Stimulated activated CD8-positive, alpha-beta memory T cell treated with anti-CD3 and anti-CD28 coated beads, Interleukin-15, amount 100 ng/mL, for 4 hours (primary cell): ENCODE results near the gene SAMD7.

Source experiments
- DNase-seq, 2 donors: peaks; one replicate each; pipeline ENCODE4 v3.0.0-alpha.2; 2020; ENCODE audit warnings: low read depth in 2 of 2

Gene SAMD7

DNA sequence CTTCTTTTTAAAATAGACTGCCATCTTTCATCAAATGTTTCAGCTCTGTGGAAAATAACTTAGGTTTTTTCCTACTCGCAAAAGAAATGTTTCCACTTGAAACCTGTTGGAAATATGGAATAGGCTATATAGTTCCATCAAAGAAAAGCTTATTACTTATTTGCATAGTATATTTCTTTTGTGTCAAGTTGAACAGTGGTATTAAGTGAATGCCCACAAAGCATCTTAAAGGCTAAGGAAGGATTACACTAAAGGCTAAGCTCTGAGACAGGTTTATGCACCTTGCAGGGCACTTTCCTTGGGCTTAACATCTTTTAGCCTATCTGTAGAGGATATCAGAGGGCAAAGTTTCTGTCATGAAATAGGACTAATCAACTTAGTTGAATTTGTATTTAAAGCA is at the start of gene SAMD7:
Gene SAMD7 (plus strand): TSS at position 301 of the 400 bp plus-strand sequence. CDS start 7,927 bp downstream, outside the sequence.
- no peak for DNase-seq

DNA sequence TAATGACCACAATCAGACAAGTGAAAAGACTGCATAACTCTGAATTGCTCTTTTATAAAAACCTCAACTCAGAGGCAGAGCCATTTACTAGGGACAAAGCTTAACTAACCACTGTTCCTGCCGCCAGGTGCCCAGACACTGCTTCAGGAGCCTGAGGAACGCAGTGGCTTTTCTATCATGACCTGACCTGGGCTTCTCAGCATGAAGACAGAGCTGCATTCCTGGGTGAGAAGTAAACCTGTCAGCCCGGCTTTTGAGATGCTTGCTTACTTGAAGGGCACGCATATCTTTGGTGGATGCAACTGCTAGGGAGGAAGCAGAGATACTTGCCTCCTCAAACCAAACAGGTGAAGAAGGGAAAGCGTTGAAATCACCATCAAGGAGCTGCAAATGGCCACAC is 49.5 kb upstream of the SAMD7 start:
- no peak for DNase-seq

DNA sequence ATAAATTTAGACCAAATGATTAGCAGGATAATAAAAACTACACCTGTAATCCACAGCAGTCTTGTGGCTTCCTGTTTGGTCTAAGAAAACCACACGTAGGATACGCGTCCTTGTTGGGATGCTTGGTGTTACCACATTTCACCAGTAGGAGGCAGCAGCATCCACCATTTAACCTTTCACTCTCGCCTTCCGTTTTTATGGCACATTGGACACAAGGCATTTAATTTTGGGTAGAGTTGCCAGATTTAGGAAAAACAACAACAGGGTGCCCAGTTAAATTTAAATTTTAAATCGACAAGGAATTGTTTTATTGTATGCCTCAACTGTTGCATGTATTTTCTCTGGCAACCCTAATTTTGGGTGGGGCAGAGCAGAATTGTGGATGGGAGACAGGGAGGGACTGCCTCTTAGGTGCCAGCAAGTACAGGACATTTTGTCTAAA is 47.9 kb upstream of the SAMD7 start:
- peak in 1 of 2 donors; percentile 10 for DNase-seq

GRCh38 chr3:169864270-169864669 is 47.1 kb upstream of the SAMD7 start:
- DNase-seq = no peak

DNA sequence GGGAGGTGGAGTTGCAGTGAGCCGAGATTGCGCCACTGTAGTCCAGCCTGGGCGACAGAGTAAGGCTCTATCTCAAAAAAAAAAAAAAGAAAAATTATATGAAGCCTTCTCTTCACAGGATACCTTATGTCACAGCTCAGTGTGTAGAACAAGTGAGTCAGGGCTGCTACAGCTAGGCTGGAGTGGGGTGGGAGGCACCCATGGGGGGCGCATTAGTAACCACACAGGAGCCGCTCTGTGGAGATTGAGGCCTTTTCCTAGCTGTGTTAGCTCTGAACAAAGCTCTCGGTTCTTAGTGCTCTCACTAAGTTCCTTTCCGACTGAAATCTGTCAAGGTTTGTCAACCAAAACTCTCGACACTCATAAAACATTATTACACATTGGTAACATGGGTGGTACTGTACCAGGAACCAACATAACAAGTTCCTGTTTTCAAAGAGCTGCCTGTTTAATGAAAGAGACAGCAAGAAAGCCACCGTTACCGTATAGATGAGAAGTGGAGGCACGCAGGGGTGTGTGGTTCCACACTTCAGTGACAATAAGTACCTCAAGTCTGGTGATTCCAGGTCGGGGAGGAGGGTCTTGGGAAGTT is 46.1 kb upstream of the SAMD7 start:
- DNase-seq = no peak

GRCh38 chr3:169867584-169868210 is 43.7 kb upstream of the SAMD7 start:
- DNase-seq = no peak

DNA sequence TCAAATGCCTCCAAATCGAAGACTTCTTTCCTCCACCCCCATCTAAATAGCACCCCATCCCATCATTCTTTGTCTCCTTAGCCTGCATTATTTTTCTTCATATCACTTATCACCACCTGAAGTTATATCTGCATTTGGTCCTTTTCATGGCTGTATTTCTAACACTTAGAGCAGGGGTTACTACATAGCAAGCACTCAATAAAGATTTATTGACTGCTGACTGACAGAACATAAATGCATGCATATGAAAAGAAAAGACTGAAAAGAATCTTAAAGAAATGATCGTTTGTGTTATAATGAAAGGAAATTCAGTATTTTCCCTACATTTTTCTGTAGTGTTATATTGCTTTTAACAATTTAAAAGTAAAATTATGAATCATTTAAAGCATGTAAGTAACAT is 43.0 kb upstream of the SAMD7 start:
- no peak for DNase-seq

- no peak for DNase-seq
Observed at GRCh38 chr3:169869484-169870220, 41.7 kb upstream of the SAMD7 start, which contains the start of gene LRRC31. LRRC31 (minus strand) TSS chr3:169869935; CDS start chr3:169869807, 128 bp downstream.

- DNase-seq = no peak
Observed at GRCh38 chr3:169871129-169871886, 40.1 kb upstream of the SAMD7 start.

- DNase-seq = no peak
Observed at GRCh38 chr3:169879013-169879557, 32.3 kb upstream of the SAMD7 start.

DNA sequence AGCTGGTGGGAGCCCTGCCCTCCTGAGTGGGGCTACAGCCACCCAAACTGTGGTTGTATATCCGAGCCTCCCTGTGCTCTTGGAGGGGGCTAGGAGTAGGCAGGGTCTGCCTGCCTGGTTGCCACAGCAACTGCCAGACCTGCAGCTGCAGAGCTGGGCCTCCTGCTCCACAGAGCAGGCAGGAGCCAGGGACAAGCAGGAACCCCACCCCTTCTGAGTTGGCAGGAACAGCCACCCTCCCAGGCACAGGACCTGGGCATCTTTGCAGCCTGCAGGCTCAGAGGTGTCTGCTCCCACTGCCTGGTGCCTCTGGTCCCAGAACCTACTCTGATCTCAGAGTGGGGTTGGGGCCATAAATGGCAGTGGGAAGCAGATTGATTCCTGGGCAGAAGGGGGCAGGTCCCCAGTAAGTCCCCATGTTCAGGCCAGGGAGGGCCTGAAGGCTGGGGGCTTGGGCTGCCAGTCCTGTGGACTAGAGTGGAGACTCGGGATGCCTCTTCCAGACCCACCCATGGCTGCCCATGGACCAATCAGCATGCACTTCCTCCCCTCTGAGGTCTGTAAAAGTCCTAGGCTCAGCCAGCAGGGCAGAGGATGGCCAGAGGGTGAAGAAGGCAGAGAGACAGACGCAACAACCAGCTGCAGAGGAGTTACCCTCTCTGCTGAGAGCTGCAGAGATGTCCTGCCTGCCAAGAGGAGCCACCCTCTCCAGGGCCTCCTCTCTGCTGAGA is 31.4 kb upstream of the SAMD7 start:
- DNase-seq = no peak

DNA sequence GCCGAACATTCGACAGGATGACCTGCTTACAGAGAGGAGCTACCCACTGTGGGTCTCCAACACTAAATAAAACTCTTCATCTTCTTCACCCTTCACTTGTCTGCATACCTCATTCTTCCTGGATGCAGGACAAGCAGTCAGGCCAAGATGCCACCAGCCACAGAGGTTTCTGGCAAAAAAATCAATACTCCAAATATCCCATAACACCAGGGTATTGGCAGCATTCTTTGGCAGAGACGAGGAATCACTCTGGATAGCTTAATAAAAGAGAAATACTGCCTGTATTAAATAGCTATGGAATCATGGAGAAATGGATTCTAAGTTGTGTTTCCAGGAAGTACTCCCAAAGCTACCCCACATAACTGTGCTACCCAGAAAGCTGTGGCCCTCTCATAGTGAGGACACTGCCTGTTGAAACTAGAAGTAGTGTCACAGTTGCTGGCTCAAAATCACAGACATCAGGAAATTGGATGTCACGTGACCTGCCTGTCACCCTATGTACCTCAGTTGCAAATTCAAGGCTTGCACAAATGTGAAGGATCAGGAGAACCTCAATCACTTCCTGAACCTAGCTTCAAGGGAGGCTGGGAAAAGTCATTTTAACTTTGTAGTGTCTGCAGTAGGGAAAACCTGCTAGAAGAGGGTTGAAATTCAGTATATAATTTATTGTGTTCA is 30.7 kb upstream of the SAMD7 start:
- no peak for DNase-seq

GRCh38 chr3:169886671-169887070 is 24.7 kb upstream of the SAMD7 start:
- DNase-seq = no peak

DNA sequence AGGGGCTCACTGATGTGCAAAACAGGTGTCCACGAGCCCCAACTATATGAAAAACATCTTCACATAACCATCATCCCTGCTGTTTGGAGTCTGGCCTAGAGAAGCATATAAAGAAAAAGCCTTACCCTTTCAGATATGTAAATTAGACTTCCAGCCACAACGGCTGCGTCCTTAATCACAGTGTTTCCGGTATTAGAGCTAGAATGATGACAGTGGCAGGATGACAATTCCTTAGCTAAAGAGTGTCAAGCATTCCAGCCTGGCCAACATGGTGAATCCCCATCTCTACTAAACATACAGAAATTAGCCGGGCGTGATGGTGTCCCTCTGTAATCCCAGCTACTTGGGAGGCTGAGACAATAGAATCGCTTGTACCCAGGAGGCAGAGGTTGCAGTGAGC is 19.5 kb upstream of the SAMD7 start:
- DNase-seq = no peak

DNA sequence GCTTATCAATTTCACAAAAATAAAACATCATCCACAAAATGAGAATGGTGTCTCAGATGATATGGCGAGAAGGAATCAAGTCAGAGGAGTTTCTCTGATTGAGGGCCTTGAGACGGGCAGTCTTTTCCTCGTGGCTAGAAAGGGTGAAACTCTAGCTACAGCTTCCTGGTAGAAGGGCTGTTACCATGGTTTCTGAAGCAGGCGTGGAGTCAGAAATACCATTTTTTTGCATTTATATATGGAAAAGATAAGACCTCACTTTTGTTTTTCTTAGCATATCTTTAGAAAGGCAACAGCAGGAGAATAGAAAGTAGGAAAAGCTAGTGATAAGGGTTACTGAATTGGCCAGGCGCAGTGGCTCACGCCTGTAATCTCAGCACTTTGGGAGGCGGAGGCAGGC is 17.3 kb upstream of the SAMD7 start:
- DNase-seq = no peak

DNA sequence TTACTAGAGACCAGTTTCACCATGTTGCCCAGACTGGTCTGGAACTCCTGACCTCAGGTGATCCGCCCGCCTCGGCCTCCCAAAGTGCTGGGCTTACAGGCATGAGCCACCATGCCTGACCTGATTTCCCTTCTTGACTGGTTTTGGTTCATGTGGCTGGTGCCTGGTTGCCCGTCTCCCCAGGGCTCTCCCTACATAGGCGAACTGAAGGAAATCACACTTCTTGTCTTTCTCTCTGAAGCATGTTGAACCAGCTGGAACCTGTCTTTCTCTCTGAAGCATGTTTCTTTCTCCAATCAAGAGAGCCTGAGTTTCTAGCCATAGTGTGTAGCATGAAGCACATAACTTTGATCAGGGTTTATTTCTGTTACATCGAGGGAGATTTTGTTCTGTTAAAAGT is 16.3 kb upstream of the SAMD7 start:
- no peak for DNase-seq

DNA sequence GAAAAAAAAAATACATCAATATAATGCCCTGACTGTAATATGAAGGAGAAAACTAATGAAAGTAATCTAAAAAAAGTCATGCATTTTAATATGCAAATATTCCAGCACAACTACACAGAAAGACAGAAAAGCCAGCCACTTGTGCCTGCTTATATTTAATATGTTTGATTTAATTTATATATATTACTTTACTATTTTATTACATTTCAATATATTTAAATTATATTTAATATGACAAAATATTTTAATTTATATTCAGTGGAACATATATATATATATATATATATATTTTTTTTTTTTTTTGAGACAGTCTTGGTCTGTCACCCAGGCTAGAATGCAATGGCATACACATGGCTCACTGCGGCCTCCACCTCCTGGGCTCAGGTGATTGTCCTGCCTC is 14.1 kb upstream of the SAMD7 start:
- no peak for DNase-seq

GRCh38 chr3:169901453-169901852 is 9.9 kb upstream of the SAMD7 start:
- DNase-seq = no peak

GRCh38 chr3:169905404-169905803 is 6.0 kb upstream of the SAMD7 start:
- DNase-seq = no peak

DNA sequence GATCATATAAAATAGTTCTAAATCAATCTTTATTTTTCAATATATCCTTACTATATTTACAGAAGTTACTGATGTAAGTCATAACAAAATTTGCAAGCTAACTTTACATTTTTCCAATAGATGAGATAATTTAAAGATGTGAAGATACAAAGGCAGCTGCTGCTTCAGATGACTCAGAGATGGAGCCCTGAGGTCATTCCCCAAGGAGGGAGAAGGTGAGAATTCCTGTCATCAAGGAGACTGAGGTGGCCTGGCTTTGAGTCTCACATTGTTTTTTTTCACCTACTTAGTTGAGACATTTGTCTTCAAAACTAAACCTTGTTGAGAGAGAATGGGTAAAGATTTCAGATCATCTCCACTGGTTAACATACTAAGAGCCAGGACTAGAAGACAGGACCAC is 3.9 kb upstream of the SAMD7 start:
- no peak for DNase-seq

DNA sequence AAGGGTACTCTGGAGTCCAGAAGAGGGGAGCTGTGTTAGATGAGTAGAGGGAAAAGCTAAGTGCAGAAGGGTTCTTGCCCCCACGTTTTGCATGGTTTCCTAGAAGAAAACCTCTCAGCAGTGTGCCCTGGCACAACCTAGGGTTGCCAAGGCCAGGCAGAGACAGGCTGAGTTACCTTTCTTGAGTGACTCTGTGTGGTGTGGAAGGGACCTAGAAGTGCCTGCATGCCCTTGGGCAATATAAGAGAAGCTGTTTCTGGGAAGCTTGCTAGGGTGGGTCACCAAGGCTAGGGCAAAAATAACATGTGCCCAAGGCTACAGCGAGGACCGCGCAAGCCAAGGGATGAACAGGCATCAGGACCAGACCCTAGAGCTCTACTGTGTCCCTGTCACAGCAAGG is 3.4 kb upstream of the SAMD7 start:
- no peak for DNase-seq
